COLO668 (cell line): ENCODE data around the gene TAS1R3.

Experiments used
- DNase-seq: peaks from one replicate; lab custom pipeline; 2025; ENCODE audit not compliant: unreplicated experiment; lab: John Stamatoyannopoulos, UW

TAS1R3 gene

GRCh38 chr1:1349256-1350012, 18.4 kb downstream of the TAS1R3 start, which contains the start of gene DVL1:
Gene DVL1 (minus strand): TSS chr1:1349418. CDS start chr1:1349065, 353 bp downstream.
- DNase-seq = peak; percentile 91

- no peak for DNase-seq
These were observed 20.7 kb downstream of the TAS1R3 start for GRCh38 chr1:1351511-1352427.

GRCh38 chr1:1352786-1353388, 21.8 kb downstream of the TAS1R3 start:
- DNase-seq = no peak

GRCh38 chr1:1353389-1354151, 22.5 kb downstream of the TAS1R3 start:
- peak; percentile 63 for DNase-seq

GRCh38 chr1:1354271-1355247, 23.5 kb downstream of the TAS1R3 start:
- no peak for DNase-seq

GRCh38 chr1:1355416-1355815, 24.3 kb downstream of the TAS1R3 start:
- peak; percentile 93 for DNase-seq

GRCh38 chr1:1356166-1356795, 25.2 kb downstream of the TAS1R3 start:
- no peak for DNase-seq

- DNase-seq = peak; percentile 75
These were observed 25.8 kb downstream of the TAS1R3 start for GRCh38 chr1:1356796-1357401.

GRCh38 chr1:1357871-1358432, 26.9 kb downstream of the TAS1R3 start:
- DNase-seq = no peak

- DNase-seq = no peak
These were observed 27.6 kb downstream of the TAS1R3 start, which contains the start of gene MXRA8 for GRCh38 chr1:1358433-1359271. Gene MXRA8 (minus strand): TSS chr1:1358555. CDS start chr1:1358504, 51 bp downstream.

GRCh38 chr1:1359308-1359663, 28.2 kb downstream of the TAS1R3 start:
- DNase-seq = no peak

GRCh38 chr1:1359664-1360468, 28.8 kb downstream of the TAS1R3 start:
- DNase-seq = no peak

GRCh38 chr1:1360506-1361169, 29.6 kb downstream of the TAS1R3 start:
- no peak for DNase-seq

- no peak for DNase-seq
These were observed 30.3 kb downstream of the TAS1R3 start for GRCh38 chr1:1361233-1361981.

- no peak for DNase-seq
These were observed 30.9 kb downstream of the TAS1R3 start for GRCh38 chr1:1361982-1362423.
